Subcutaneous adipose tissue (tissue), 4 donors: ENCODE data around the gene ARL14EP. TPM values are rescaled to one million over a fixed set of nuclear protein-coding genes. Genes with fewer than 3 reads are reported as not detected.

Experiments
- CTCF ChIP-seq: fragments of 450-650 bp; IDR thresholded peaks from one replicate; pipeline ENCODE4 v1.5.1; 2016; ENCODE audit warnings: low read depth, mild to moderate bottlenecking, control low read depth, antibody characterized with exemption, moderate library complexity
- total RNA-seq, 4 donors: library from RNA; depleted of rRNA; stranded (reverse); fragments of >200 nt; gene quantifications; one replicate each; pipeline ENCODE4 v1.1.0, GENCODE V29; 2016

Gene ARL14EP
- total RNA-seq, 4 donors from 2014 or later: 16.0 to 28.0 (median 21.9) TPM

GRCh38 chr11:30357872-30358271, 35.0 kb downstream of the ARL14EP start:
- TF ChIP-seq CTCF: no peak

GRCh38 chr11:30358536-30358935, 35.6 kb downstream of the ARL14EP start:
- no peak for TF ChIP-seq CTCF

GRCh38 chr11:30360741-30361140, 37.8 kb downstream of the ARL14EP start:
- no peak for TF ChIP-seq CTCF

- TF ChIP-seq CTCF: no peak
Observed at GRCh38 chr11:30364139-30364836, 41.4 kb downstream of the ARL14EP start.

GRCh38 chr11:30364837-30365482, 42.1 kb downstream of the ARL14EP start:
- no peak for TF ChIP-seq CTCF

- TF ChIP-seq CTCF: no peak
Observed at GRCh38 chr11:30365793-30366517, 43.1 kb downstream of the ARL14EP start.

GRCh38 chr11:30368394-30368793, 45.5 kb downstream of the ARL14EP start:
- TF ChIP-seq CTCF: no peak
